OCI-LY1 (cell line): ENCODE data around the gene CEP164.

Experiments used
- EZH2 ChIP-seq: fragments of 200-600 bp; sonication (generic), shearing (Covaris generic); IDR thresholded peaks from 2 replicates; pipeline ENCODE4 v1.8.0; 2017; ENCODE audit warnings: borderline replicate concordance, mixed run types, mild to moderate bottlenecking, antibody characterized with exemption, low read length, moderate library complexity, mixed read lengths
- TF ChIP-seq, protein P1 (sequence below): fragments of 200-600 bp; sonication (generic), shearing (Covaris generic); IDR thresholded peaks from 2 replicates; pipeline ENCODE4 v1.5.1; 2017; ENCODE audit warnings: mild to moderate bottlenecking, antibody characterized with exemption, low read length, moderate library complexity, mixed read lengths

DNA sequence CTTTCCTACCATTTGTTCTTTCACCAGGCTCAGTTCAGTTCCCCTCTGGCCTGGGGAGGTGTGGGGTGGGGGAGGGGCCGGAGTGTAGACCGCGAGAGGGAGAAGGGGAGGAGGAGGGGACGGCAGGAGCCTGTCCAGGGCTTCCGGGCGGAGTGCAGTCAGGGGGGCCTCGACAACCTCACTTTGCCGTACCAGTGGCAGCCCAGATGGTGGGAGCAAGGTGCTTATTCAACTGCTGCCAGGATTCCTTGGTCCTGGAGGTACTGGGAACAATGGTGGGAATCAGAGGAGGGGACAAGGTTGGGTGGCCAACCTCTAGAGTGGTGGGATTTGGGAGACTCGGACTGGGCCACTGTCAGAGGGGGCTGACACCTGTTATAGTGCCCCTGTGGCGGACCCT, 12.8 kb upstream of the CEP164 start:
- TF ChIP-seq, protein P1, sequence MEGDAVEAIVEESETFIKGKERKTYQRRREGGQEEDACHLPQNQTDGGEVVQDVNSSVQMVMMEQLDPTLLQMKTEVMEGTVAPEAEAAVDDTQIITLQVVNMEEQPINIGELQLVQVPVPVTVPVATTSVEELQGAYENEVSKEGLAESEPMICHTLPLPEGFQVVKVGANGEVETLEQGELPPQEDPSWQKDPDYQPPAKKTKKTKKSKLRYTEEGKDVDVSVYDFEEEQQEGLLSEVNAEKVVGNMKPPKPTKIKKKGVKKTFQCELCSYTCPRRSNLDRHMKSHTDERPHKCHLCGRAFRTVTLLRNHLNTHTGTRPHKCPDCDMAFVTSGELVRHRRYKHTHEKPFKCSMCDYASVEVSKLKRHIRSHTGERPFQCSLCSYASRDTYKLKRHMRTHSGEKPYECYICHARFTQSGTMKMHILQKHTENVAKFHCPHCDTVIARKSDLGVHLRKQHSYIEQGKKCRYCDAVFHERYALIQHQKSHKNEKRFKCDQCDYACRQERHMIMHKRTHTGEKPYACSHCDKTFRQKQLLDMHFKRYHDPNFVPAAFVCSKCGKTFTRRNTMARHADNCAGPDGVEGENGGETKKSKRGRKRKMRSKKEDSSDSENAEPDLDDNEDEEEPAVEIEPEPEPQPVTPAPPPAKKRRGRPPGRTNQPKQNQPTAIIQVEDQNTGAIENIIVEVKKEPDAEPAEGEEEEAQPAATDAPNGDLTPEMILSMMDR: no peak
- TF ChIP-seq EZH2: no peak
